ENCODE results near the gene DCC. TPM values are rescaled to one million over a fixed set of nuclear protein-coding genes. Genes with fewer than 3 reads are reported as not detected.

DCC gene
- total RNA-seq, 1 experiment from 2014 or later = not detected

DNA sequence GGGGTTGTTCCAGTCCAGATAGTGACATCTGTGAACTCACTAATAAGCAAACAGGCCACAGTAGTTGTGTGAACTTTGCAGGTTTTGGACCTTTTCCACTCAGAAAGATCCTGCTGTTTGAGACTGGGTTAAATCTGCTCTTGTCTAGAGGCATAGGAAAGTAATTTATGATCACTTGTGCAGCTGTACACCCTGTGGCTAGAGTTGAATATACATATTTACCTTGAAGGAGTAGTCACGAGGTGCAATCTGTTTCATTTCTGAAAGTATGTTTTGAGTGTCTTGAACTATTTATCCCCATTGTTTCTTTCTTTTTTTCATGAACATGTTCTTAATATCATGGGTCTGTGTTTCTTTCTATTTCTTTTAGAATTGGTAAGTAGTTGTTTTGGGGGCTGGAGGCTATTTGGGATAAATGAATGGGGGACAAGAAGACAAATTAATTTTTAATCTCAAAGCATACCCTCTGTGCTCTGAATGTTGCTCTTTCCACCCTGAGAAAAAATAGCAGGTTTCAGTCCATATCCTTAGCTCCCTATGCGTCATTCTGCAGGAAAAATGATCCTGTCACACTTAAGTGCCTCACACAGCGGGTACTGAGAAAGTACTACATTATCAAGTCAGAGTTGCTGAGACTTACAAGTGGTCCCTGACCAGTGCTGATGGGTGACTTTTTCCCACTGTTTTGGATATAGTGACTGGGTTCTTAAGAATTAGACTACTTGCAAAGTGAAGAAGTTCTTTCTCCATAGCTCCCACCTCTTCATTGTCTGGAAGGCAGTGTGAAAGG lies 28.2 kb downstream of the DCC start:
- Histone ChIP-seq H3K9me2 (ENCODE audit: insufficient read depth) (no peaks in the 10 kb centered on the region), H3K36me3 (ENCODE audit: low read depth) (no peaks in the 10 kb centered on the region), H3K27me3 (ENCODE audit: insufficient read depth, low read depth) (0 out of 2 replicates have a peak, but pooled peaks cover 4% of the 10 kb centered on the region), H3K4me3 (no peak overlapping the region), H3K79me2 (ENCODE audit: low read depth) (no peaks in the 10 kb centered on the region), H3K4me2 (no peak overlapping the region), H3K9me3 (ENCODE audit: insufficient read depth, low read depth) (no peaks in the 10 kb centered on the region), H3K4me1 (replicated peaks; ENCODE audit: insufficient read depth) (no peaks in the 10 kb centered on the region), H4K20me1 (ENCODE audit: insufficient read depth) (no peaks in the 10 kb centered on the region), H3K27ac (no peak overlapping the region), H2AFZ (no peak overlapping the region), H3F3A (ENCODE audit: insufficient read depth, low read depth) (no peaks in the 10 kb centered on the region)
- DNase-seq = no peak
- BruUV-seq (replicated peaks) = no TSS peak
- ChIA-PET CTCF (no interaction called here), POLR2A (ENCODE audit: unreplicated experiment) (interaction anchor here (0.5 to 0.6 kb wide), 2 partner anchors 31 to 91 kb away, joined by 3 read pairs; no protein-coding TSS in a partner anchor)
- intact Hi-C loops (cut with micrococcal nuclease; ENCODE audit: unreplicated experiment) = no loop called here
- TF ChIP-seq EZH2 (IDR thresholded peaks at IDR 0.05; ENCODE audit: low read depth) = no peak
- TF ChIP-seq, protein P1, sequence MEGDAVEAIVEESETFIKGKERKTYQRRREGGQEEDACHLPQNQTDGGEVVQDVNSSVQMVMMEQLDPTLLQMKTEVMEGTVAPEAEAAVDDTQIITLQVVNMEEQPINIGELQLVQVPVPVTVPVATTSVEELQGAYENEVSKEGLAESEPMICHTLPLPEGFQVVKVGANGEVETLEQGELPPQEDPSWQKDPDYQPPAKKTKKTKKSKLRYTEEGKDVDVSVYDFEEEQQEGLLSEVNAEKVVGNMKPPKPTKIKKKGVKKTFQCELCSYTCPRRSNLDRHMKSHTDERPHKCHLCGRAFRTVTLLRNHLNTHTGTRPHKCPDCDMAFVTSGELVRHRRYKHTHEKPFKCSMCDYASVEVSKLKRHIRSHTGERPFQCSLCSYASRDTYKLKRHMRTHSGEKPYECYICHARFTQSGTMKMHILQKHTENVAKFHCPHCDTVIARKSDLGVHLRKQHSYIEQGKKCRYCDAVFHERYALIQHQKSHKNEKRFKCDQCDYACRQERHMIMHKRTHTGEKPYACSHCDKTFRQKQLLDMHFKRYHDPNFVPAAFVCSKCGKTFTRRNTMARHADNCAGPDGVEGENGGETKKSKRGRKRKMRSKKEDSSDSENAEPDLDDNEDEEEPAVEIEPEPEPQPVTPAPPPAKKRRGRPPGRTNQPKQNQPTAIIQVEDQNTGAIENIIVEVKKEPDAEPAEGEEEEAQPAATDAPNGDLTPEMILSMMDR (conservative IDR thresholded peaks at IDR 0.05) = no peak

DNA sequence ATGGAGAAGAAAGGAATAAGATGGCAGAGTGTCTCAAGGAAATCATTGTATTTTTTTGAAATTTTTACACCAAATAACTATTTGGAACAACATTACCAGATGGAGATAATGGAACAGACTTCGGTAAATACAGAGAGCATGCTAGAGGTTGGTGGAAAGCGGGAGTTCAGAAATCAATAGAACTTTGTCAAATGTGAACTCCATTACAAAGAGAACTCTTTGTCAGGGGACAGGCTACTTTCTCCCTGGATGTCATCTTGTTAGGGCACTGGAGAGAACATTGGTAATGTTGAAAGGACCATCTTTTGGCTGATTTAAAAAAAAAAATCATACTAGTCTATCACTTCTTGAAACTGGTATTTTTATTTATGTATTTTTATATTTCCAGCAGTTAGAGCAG lies 30.8 kb downstream of the DCC start:
- DNase-seq = no peak
- no peak overlapping the region for H3K27ac ChIP-seq
- no peaks in the 10 kb centered on the region for H3K9me2 ChIP-seq (ENCODE audit: insufficient read depth)
- H3K4me1 ChIP-seq (replicated peaks; ENCODE audit: insufficient read depth) = no peaks in the 10 kb centered on the region
- ChIA-PET POLR2A (ENCODE audit: unreplicated experiment) (no interaction called here), CTCF (no interaction called here)
- no peaks in the 10 kb centered on the region for H3K79me2 ChIP-seq (ENCODE audit: low read depth)
- no peak overlapping the region for H3K4me2 ChIP-seq
- H3F3A ChIP-seq (ENCODE audit: insufficient read depth, low read depth) = no peaks in the 10 kb centered on the region
- 0 out of 2 replicates have a peak, but pooled peaks cover 4% of the 10 kb centered on the region for H3K27me3 ChIP-seq (ENCODE audit: insufficient read depth, low read depth)
- no peaks in the 10 kb centered on the region for H3K36me3 ChIP-seq (ENCODE audit: low read depth)
- no peak overlapping the region for H3K4me3 ChIP-seq
- H3K9me3 ChIP-seq (ENCODE audit: insufficient read depth, low read depth) = no peaks in the 10 kb centered on the region
- no peaks in the 10 kb centered on the region for H4K20me1 ChIP-seq (ENCODE audit: insufficient read depth)
- no peak overlapping the region for H2AFZ ChIP-seq
- intact Hi-C loops (cut with micrococcal nuclease; ENCODE audit: unreplicated experiment) = no loop called here
- TF ChIP-seq EZH2 (IDR thresholded peaks at IDR 0.05; ENCODE audit: low read depth) = no peak
- TF ChIP-seq, protein P1 (conservative IDR thresholded peaks at IDR 0.05) = no peak
- no TSS peak for BruUV-seq (replicated peaks)

DNA sequence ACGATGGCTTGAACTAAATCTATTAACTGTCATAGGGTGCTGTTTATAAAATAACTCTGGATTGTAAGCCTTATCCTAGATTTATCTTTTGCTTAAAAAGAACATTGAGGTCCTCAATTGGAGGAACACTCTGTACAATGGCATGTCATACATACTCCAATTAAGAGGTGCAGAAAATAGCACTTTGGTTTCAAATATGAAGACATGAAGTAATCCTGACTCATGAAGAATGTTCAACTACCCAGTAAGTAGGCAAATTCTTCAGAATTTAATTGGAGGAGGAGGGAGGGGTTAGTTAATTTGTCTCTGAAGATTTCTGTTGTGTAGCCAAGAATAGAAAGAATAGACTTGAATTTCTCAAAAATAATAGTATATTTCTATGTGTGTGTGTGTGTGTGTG lies 36.1 kb downstream of the DCC start:
- POLR2A ChIA-PET (ENCODE audit: unreplicated experiment) = no interaction called here
- no peak overlapping the region for H3K4me3 ChIP-seq
- H3K36me3 ChIP-seq (ENCODE audit: low read depth) = no peaks in the 10 kb centered on the region
- intact Hi-C loops (cut with micrococcal nuclease; ENCODE audit: unreplicated experiment) = no loop called here
- H2AFZ ChIP-seq = no peak overlapping the region
- TF ChIP-seq, protein P1 (conservative IDR thresholded peaks at IDR 0.05) = no peak
- TF ChIP-seq EZH2 (IDR thresholded peaks at IDR 0.05; ENCODE audit: low read depth) = no peak
- no peaks in the 10 kb centered on the region for H3F3A ChIP-seq (ENCODE audit: insufficient read depth, low read depth)
- no peaks in the 10 kb centered on the region for H4K20me1 ChIP-seq (ENCODE audit: insufficient read depth)
- no peak overlapping the region for H3K27ac ChIP-seq
- H3K4me2 ChIP-seq = no peak overlapping the region
- no peaks in the 10 kb centered on the region for H3K4me1 ChIP-seq (replicated peaks; ENCODE audit: insufficient read depth)
- BruUV-seq (replicated peaks) = no TSS peak
- no peaks in the 10 kb centered on the region for H3K9me3 ChIP-seq (ENCODE audit: insufficient read depth, low read depth)
- H3K79me2 ChIP-seq (ENCODE audit: low read depth) = no peaks in the 10 kb centered on the region
- H3K9me2 ChIP-seq (ENCODE audit: insufficient read depth) = no peaks in the 10 kb centered on the region
- H3K27me3 ChIP-seq (ENCODE audit: insufficient read depth, low read depth) = no peaks in the 10 kb centered on the region
- DNase-seq = no peak
- CTCF ChIA-PET = no interaction called here

Measured in PC-9 (cell line).